Stimulated activated CD8-positive, alpha-beta memory T cell treated with anti-CD3 and anti-CD28 coated beads, Interleukin-7, amount 100 ng/mL, for 1 hour (primary cell): ENCODE results near the gene CTNNA2.

ENCODE experiments used
- DNase-seq, 2 donors: peaks; one replicate each; pipeline ENCODE4 v3.0.0-alpha.2; 2020; ENCODE audit warnings: low read depth in 2 of 2

Gene CTNNA2

GRCh38 chr2:80259292-80259691 lies 746.4 kb downstream of the CTNNA2 start:
- DNase-seq = no peak

GRCh38 chr2:80266231-80266630 lies 753.4 kb downstream of the CTNNA2 start:
- DNase-seq = no peak

GRCh38 chr2:80269806-80270205 lies 757.0 kb downstream of the CTNNA2 start:
- no peak for DNase-seq

- no peak for DNase-seq
Observed at GRCh38 chr2:80280598-80280997, 767.7 kb downstream of the CTNNA2 start.

GRCh38 chr2:80281049-80281448 lies 768.2 kb downstream of the CTNNA2 start:
- no peak for DNase-seq

- no peak for DNase-seq
Observed at GRCh38 chr2:80288576-80288975, 775.7 kb downstream of the CTNNA2 start.

- no peak for DNase-seq
Observed at GRCh38 chr2:80291656-80292055, 778.8 kb downstream of the CTNNA2 start.

- no peak for DNase-seq
Observed at GRCh38 chr2:80292474-80292873, 779.6 kb downstream of the CTNNA2 start.

GRCh38 chr2:80293039-80293438 lies 780.2 kb downstream of the CTNNA2 start:
- DNase-seq = no peak

- no peak for DNase-seq
Observed at GRCh38 chr2:80298954-80299353, 786.1 kb downstream of the CTNNA2 start.

GRCh38 chr2:80299661-80300060 lies 786.8 kb downstream of the CTNNA2 start:
- no peak for DNase-seq

GRCh38 chr2:80300346-80300745 lies 787.5 kb downstream of the CTNNA2 start:
- DNase-seq = no peak

- no peak for DNase-seq
Observed at GRCh38 chr2:80300954-80301353, 788.1 kb downstream of the CTNNA2 start.

GRCh38 chr2:80302001-80302313 lies 789.1 kb downstream of the CTNNA2 start:
- no peak for DNase-seq

- DNase-seq = no peak
Observed at GRCh38 chr2:80302314-80303005, 789.6 kb downstream of the CTNNA2 start.

- DNase-seq = no peak
Observed at GRCh38 chr2:80303006-80303908, 790.4 kb downstream of the CTNNA2 start.

GRCh38 chr2:80303909-80304837 lies 791.3 kb downstream of the CTNNA2 start, which contains the start of gene LRRTM1:
Gene LRRTM1, minus strand, starts transcription at chr2:80304752. Its CDS starts 933 bp downstream, at chr2:80303819.
- DNase-seq = no peak

- no peak for DNase-seq
Observed at GRCh38 chr2:80311304-80311703, 798.5 kb downstream of the CTNNA2 start.

- no peak for DNase-seq
Observed at GRCh38 chr2:80312282-80312839, 799.5 kb downstream of the CTNNA2 start.

GRCh38 chr2:80322311-80322920 lies 809.6 kb downstream of the CTNNA2 start:
- no peak for DNase-seq

- no peak for DNase-seq
Observed at GRCh38 chr2:80322958-80323357, 810.1 kb downstream of the CTNNA2 start.
